Uterus (tissue), 4 donors: ENCODE results near the gene YIF1A. TPM values are rescaled to one million over a fixed set of nuclear protein-coding genes. Genes with fewer than 3 reads are reported as not detected.

Experiments used
- DNase-seq, 2 donors: peaks; one replicate each; pipeline ENCODE4 v3.0.0-alpha.2; 2019 to 2020
- H3K27ac ChIP-seq, 2 donors: fragments of 200-600 bp; sonication (generic); 1 replicate in 1 of 2; 2 replicates in 1 of 2; pipeline ENCODE4 v1.5.1; 2016 to 2018
- H3K27me3 ChIP-seq, 2 donors: fragments of 200-600 bp; sonication (generic); one replicate each; pipeline ENCODE4 v1.5.1; 2018 to 2019; ENCODE audit warnings: control low read depth in 1 of 2
- H3K36me3 ChIP-seq, 2 donors: fragments of 200-600 bp; sonication (generic); one replicate each; pipeline ENCODE4 v1.5.1; 2019; ENCODE audit warnings: control low read depth in 1 of 2
- H3K4me1 ChIP-seq, 2 donors: fragments of 200-600 bp; sonication (generic); one replicate each; pipeline ENCODE4 v1.5.1; 2018 to 2019; ENCODE audit warnings: control low read depth in 1 of 2
- H3K4me3 ChIP-seq, 2 donors: fragments of 200-600 bp; sonication (generic); 1 replicate in 1 of 2; 2 replicates in 1 of 2; pipeline ENCODE4 v1.5.1; 2018 to 2019; ENCODE audit warnings: mild to moderate bottlenecking in 1 of 2
- H3K9me3 ChIP-seq, 2 donors: fragments of 200-600 bp; sonication (generic); one replicate each; pipeline ENCODE4 v1.5.1; 2019; ENCODE audit warnings: control low read depth in 1 of 2
- CTCF ChIP-seq, 4 experiments: fragments of 200-600 bp in 2 of 4; fragments of 450-650 bp in 2 of 4; sonication (generic) in 2 of 4; IDR thresholded peaks; one replicate each; pipeline ENCODE4 v1.5.1; 2016 to 2019; ENCODE audit warnings: antibody characterized with exemption in 4 of 4, mild to moderate bottlenecking in 2 of 4, moderate library complexity in 1 of 4
- POLR2A ChIP-seq, 2 donors: fragments of 450-650 bp; IDR thresholded peaks; one replicate each; pipeline ENCODE4 v1.6.1; 2016; ENCODE audit warnings: antibody characterized with exemption in 2 of 2, mild to moderate bottlenecking in 1 of 2, moderate library complexity in 1 of 2
- intact Hi-C: fragments of 100-400 bp; cut with DNase I; formaldehyde crosslinking; loops from one replicate; pipeline ENCODE4 v1.15.1; 2023; ENCODE audit warnings: low total_unique reads
- total RNA-seq, 4 donors: library from RNA; depleted of rRNA in 3 of 4; stranded (reverse); fragments of >200 nt in 3 of 4; gene quantifications; one replicate each; pipeline versions ENCODE4 v1.1.0 to v1.2.4, GENCODE V29; 2014 to 2023
- donor health status: DM: yes; HTN: yes; CAD: no.

YIF1A gene
- total RNA-seq, 4 donors from 2014 or later, result 38.9 to 101 (median 79.1) TPM

DNA sequence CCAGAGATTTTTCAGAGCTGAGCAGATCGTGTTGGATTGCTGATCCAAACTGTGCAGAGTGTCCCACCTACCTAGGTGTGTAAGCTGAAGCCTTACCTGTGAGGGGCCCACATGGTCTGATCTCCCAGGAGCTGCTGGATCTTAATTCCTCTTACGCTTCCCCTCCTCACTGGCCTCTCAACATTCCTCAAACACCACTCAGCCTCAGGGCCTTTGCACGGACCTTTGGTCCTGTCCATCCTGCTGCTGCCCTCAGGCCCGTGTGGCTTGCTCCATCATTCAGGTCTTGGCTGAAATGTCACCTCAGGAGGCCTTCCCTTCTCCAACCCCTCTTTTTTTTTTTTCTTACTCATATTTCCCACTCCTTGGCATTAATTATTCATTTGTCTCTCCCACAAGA, 41.6 kb downstream of the YIF1A start:
- Histone ChIP-seq H3K4me1 (no peaks in the 10 kb centered on the region), H3K9me3 (no peaks in the 10 kb centered on the region), H3K4me3 (no peak overlapping the region), H3K27me3 (no peaks in the 10 kb centered on the region), H3K36me3 (no peaks in the 10 kb centered on the region), H3K27ac (no peak overlapping the region)
- intact Hi-C loops, result no loop called here
- DNase-seq, result no peak
- TF ChIP-seq POLR2A (IDR thresholded peaks at IDR 0.05) (no peak), CTCF (IDR thresholded peaks at IDR 0.05) (no peak)

DNA sequence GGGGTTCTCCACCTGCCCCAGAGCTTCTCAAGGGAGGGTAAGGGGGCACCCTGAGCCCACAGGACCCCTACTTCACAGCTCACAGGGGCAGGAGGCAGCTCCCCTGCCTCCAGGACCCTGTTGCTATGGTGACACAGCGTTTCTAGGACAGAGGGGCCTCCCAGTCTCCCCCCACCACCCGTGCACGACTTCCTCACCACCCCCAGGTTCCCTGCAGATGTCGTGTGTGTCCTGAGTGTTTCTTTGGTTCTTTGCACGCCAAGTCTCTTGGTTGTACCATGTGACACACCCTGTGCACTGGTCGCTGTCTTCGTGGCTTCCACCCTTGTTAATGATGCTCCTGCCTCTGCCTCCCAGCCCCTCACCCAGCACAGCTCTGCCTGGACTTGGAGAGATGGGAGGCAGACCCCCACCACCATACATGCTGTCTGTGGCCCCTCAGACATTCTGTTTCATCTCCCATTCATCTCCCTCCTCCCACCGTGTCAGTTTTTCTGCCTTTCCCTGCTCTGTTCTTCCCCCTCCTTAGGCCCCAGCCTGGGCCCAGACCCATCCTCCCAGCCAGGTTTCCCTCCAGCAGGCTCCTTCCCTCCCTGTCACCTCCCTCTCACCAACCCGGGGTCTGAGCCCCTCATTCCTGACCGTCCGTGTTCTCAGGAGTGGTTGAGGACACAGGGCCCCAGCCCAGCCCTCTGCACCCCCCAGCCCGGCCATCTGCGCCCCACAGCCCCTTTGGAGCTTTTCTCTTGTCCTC, 45.0 kb downstream of the YIF1A start:
- H3K36me3 ChIP-seq, result no peaks in the 10 kb centered on the region
- H3K9me3 ChIP-seq, result no peaks in the 10 kb centered on the region
- H3K4me3 ChIP-seq, result no peak overlapping the region
- DNase-seq, result no peak
- TF ChIP-seq CTCF (IDR thresholded peaks at IDR 0.05) (no peak), POLR2A (IDR thresholded peaks at IDR 0.05) (no peak)
- intact Hi-C loops, result no loop called here
- H3K27ac ChIP-seq, result no peak overlapping the region
- no peaks in the 10 kb centered on the region for H3K4me1 ChIP-seq
- H3K27me3 ChIP-seq, result no peaks in the 10 kb centered on the region

- intact Hi-C loops, result no loop called here
- no peaks in the 10 kb centered on the region for H3K4me1 ChIP-seq
- H3K27ac ChIP-seq, result no peak overlapping the region
- no peak for DNase-seq
- no peak for TF ChIP-seq CTCF (IDR thresholded peaks at IDR 0.05)
- no peak for TF ChIP-seq POLR2A (IDR thresholded peaks at IDR 0.05)
- H3K4me3 ChIP-seq, result no peak overlapping the region
- H3K27me3 ChIP-seq, result no peaks in the 10 kb centered on the region
- H3K36me3 ChIP-seq, result no peaks in the 10 kb centered on the region
- H3K9me3 ChIP-seq, result no peaks in the 10 kb centered on the region
These were observed 46.7 kb downstream of the YIF1A start for GRCh38 chr11:66242095-66242765.

GRCh38 chr11:66240781-66241136, 48.2 kb downstream of the YIF1A start:
- H3K9me3 ChIP-seq, result no peaks in the 10 kb centered on the region
- no peaks in the 10 kb centered on the region for H3K4me1 ChIP-seq
- no peaks in the 10 kb centered on the region for H3K36me3 ChIP-seq
- TF ChIP-seq POLR2A (IDR thresholded peaks at IDR 0.05) (no peak), CTCF (IDR thresholded peaks at IDR 0.05) (no peak)
- intact Hi-C loops, result no loop called here
- H3K4me3 ChIP-seq, result no peak overlapping the region
- H3K27me3 ChIP-seq, result no peaks in the 10 kb centered on the region
- H3K27ac ChIP-seq, result no peak overlapping the region
- DNase-seq, result no peak

- TF ChIP-seq POLR2A (IDR thresholded peaks at IDR 0.05) (no peak), CTCF (IDR thresholded peaks at IDR 0.05) (no peak)
- no peak overlapping the region for H3K27ac ChIP-seq
- H3K36me3 ChIP-seq, result no peaks in the 10 kb centered on the region
- H3K4me1 ChIP-seq, result no peaks in the 10 kb centered on the region
- H3K9me3 ChIP-seq, result no peaks in the 10 kb centered on the region
- intact Hi-C loops, result no loop called here
- DNase-seq, result no peak
- H3K27me3 ChIP-seq, result no peaks in the 10 kb centered on the region
- no peak overlapping the region for H3K4me3 ChIP-seq
These were observed 48.8 kb downstream of the YIF1A start for GRCh38 chr11:66239998-66240780.
